Measurements from ENCODE around the gene SDK1. TPM values are rescaled to one million over a fixed set of nuclear protein-coding genes. Genes with fewer than 3 reads are reported as not detected.

Gene SDK1
- total and polyA plus RNA-seq, 4 donors: 1.9 to 46.3 (median 12.4) TPM

DNA sequence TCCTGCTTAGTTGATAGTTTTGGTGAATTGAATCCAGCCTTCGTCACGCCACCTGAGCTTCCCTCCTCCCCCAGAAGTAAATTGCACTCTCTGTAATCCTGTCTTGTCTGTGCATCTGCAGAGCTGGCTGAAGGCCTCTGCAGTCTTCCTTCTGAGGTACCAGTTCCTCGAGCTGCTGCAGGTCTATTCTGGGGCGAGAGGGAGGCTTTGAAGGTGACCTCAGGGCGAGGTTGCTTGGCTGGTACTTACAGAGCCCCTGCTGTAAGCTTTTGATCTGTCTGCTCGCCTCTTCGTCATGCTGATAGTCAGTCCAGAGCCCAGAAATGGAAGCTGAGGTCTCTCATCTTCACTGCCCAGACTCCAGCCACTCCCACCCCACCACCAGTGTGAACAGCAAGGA lies 867.5 kb downstream of the SDK1 start:
- intact Hi-C loops (cut with DNase I): no loop called here
- DNase-seq (no peak), ATAC-seq (ENCODE audit: low FRiP score) (no peak)
- Histone ChIP-seq H3K27ac (ENCODE audit: low read depth in 1 of 2, low read length in 2 of 2) (no peak overlapping the region), H3K36me3 (ENCODE audit: control insufficient read depth in 1 of 2, insufficient read depth in 2 of 2, low read length in 1 of 2) (no peaks in the 10 kb centered on the region), H3K9me3 (ENCODE audit: control insufficient read depth, low read length) (no peaks in the 10 kb centered on the region), H3K4me3 (ENCODE audit: low read length in 2 of 2) (no peak overlapping the region), H3K27me3 (ENCODE audit: control insufficient read depth in 1 of 2, insufficient read depth in 2 of 2, low read length in 1 of 2) (no peaks in the 10 kb centered on the region), H3K4me1 (ENCODE audit: control insufficient read depth in 1 of 2, insufficient read depth in 2 of 2, low read length in 2 of 2) (no peaks in the 10 kb centered on the region)
- WGBS, 2 donors: 73 to 77% methylated on average over 7 of the region's 7 CpGs

DNA sequence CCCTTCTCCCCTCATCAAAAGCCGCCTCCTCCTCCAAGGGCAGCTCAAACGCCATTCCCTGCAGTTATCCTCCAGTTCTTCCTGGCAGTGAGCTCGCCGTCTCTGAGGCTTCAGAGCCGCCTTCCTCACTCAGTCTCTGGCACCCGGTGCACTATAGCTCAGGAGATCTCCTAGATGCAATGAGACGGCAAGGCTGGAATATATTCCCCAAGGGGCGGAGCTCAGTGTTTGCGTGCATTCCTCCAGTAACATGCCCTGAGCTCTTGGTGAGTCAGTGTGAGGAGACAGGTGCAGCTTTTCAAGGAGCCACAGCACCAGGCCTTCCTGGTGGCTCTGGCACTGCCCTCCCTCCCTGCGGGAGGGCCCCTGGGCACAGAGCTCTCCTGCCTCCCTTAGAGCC lies 868.4 kb downstream of the SDK1 start:
- no peaks in the 10 kb centered on the region for H3K9me3 ChIP-seq (ENCODE audit: control insufficient read depth, low read length)
- no peaks in the 10 kb centered on the region for H3K36me3 ChIP-seq (ENCODE audit: control insufficient read depth in 1 of 2, insufficient read depth in 2 of 2, low read length in 1 of 2)
- DNase-seq: peak in 1 of 2 donors; percentile 5
- no peaks in the 10 kb centered on the region for H3K4me1 ChIP-seq (ENCODE audit: control insufficient read depth in 1 of 2, insufficient read depth in 2 of 2, low read length in 2 of 2)
- intact Hi-C loops (cut with DNase I): no loop called here
- WGBS, 2 donors: 87 to 92% methylated on average over 10 of the region's 10 CpGs
- no peak overlapping the region for H3K27ac ChIP-seq (ENCODE audit: low read depth in 1 of 2, low read length in 2 of 2)
- no peak for ATAC-seq (ENCODE audit: low FRiP score)
- H3K4me3 ChIP-seq (ENCODE audit: low read length in 2 of 2): no peak overlapping the region
- no peaks in the 10 kb centered on the region for H3K27me3 ChIP-seq (ENCODE audit: control insufficient read depth in 1 of 2, insufficient read depth in 2 of 2, low read length in 1 of 2)

DNA sequence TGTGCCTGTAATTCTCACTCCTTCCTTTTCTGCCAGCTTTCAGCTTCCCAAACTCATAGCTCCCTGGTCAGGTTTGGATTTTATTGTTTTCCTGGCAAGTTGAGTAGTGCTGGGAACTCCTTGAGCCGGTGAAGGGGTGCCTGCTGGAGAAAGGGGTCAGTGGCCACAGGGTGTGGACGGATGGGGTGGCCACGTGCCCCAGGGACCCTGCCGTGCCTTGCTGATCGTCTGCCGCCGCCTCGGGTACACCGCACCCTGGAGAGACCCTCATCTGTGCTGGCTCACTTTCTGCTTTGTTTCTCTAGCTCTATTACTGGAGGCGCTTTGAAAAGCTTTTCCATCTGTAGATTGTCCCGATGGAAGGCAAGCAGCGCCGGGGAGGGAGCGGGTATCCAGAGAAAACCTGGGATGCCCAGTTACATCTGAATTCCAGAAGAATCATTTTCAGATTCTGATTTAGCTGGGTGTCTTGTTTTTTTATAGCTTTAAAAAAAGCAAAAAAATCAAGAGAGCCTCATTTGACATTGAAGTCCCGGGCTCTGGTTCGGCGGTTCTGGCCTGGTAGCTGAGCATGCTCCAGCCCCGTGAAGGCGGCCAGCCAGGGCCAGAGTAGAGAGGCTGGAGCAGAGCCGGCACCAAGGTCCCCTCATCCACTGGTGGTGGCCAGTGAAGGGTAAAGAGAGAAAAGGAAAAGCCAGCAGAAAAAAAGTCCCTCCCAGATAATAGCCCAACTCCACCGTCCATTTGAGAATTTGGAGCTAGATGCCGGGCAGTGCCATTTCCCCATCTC lies 870.1 kb downstream of the SDK1 start:
- Histone ChIP-seq H3K4me3 (ENCODE audit: low read length in 2 of 2) (no peak overlapping the region), H3K27ac (ENCODE audit: low read depth in 1 of 2, low read length in 2 of 2) (no peak overlapping the region), H3K4me1 (ENCODE audit: control insufficient read depth in 1 of 2, insufficient read depth in 2 of 2, low read length in 2 of 2) (no peaks in the 10 kb centered on the region), H3K9me3 (ENCODE audit: control insufficient read depth, low read length) (no peaks in the 10 kb centered on the region), H3K36me3 (ENCODE audit: control insufficient read depth in 1 of 2, insufficient read depth in 2 of 2, low read length in 1 of 2) (no peaks in the 10 kb centered on the region), H3K27me3 (ENCODE audit: control insufficient read depth in 1 of 2, insufficient read depth in 2 of 2, low read length in 1 of 2) (no peaks in the 10 kb centered on the region)
- peak in 1 of 2 donors; percentile 33 for DNase-seq
- ATAC-seq (ENCODE audit: low FRiP score): no peak
- 91% methylated on average over 22 of the region's 22 CpGs for WGBS, 2 donors
- intact Hi-C loops (cut with DNase I): no loop called here

DNA sequence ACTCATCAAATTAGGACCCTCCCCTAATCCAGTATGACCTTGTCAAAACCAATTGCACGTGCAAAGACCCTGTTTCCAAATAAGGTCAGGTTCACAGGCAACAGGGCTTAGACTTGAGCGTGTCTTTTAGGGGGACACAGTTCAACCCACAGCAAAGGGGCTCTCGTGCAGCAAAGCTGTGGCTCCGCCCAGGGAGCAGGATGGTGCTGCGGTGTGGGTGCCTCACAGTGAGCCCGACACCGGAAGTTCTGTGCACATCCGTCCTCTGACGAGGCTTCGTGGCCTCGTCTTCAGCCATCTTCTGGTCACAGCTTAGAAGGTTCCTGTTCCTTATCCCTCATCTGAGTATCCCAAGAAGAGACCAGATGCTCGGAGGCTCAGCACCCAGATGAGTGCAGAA lies 871.8 kb downstream of the SDK1 start:
- Histone ChIP-seq H3K4me1 (ENCODE audit: control insufficient read depth in 1 of 2, insufficient read depth in 2 of 2, low read length in 2 of 2) (no peaks in the 10 kb centered on the region), H3K36me3 (ENCODE audit: control insufficient read depth in 1 of 2, insufficient read depth in 2 of 2, low read length in 1 of 2) (no peaks in the 10 kb centered on the region), H3K27ac (ENCODE audit: low read depth in 1 of 2, low read length in 2 of 2) (no peak overlapping the region), H3K27me3 (ENCODE audit: control insufficient read depth in 1 of 2, insufficient read depth in 2 of 2, low read length in 1 of 2) (no peaks in the 10 kb centered on the region), H3K9me3 (ENCODE audit: control insufficient read depth, low read length) (no peaks in the 10 kb centered on the region), H3K4me3 (ENCODE audit: low read length in 2 of 2) (no peak overlapping the region)
- WGBS, 2 donors: 91 to 93% methylated on average over 12 of the region's 12 CpGs
- intact Hi-C loops (cut with DNase I): no loop called here
- ATAC-seq (ENCODE audit: low FRiP score) (no peak), DNase-seq (peak in 1 of 2 donors; percentile 17)

DNA sequence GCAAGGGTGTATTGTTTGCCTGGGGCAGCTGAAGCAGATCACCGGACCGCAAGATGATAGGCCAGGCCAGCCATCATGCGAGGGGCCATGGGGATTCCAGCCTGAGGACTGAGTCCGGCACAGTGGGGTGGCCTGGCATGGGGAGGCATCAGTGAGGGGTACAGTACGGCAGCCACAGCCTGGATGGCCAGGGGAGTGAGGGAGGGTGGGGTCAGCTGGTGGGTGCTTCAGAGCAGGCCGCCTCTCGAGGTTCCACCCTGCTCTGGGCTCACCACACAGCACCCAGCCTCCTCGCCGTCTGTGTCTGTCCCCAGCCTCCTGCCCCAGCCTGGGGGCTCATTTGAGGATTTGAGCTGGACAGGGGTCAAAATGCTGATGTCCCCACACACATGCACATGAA lies 872.6 kb downstream of the SDK1 start:
- WGBS, 2 donors: 94 to 97% methylated on average over 9 of the region's 9 CpGs
- H3K27ac ChIP-seq (ENCODE audit: low read depth in 1 of 2, low read length in 2 of 2): no peak overlapping the region
- intact Hi-C loops (cut with DNase I): no loop called here
- no peak overlapping the region for H3K4me3 ChIP-seq (ENCODE audit: low read length in 2 of 2)
- ATAC-seq (ENCODE audit: low FRiP score) (no peak), DNase-seq (peak in 1 of 2 donors; percentile 25)
- no peaks in the 10 kb centered on the region for H3K27me3 ChIP-seq (ENCODE audit: control insufficient read depth in 1 of 2, insufficient read depth in 2 of 2, low read length in 1 of 2)
- H3K4me1 ChIP-seq (ENCODE audit: control insufficient read depth in 1 of 2, insufficient read depth in 2 of 2, low read length in 2 of 2): no peaks in the 10 kb centered on the region
- H3K36me3 ChIP-seq (ENCODE audit: control insufficient read depth in 1 of 2, insufficient read depth in 2 of 2, low read length in 1 of 2): peaks cover 0 to 1% of the 10 kb centered on the region in 2 donors
- no peaks in the 10 kb centered on the region for H3K9me3 ChIP-seq (ENCODE audit: control insufficient read depth, low read length)

DNA sequence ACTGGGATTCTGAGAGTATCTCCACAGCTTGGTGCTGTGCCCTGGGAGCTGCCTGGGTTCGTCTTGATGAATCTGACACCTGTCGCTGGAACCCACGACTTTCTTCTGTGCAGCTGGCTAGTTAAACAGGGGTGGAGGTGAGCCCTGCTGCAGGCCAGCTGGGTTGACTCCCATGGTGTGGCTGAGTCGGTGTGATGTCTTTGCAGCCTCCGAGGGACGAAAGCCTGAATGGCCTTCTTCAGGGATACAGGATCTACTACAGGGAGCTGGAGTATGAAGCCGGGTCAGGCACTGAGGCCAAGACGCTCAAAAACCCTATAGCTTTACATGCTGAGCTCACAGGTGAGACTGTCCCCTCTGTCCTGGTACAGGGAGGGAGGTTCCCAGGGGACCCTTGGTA lies 873.0 kb downstream of the SDK1 start:
- H3K9me3 ChIP-seq (ENCODE audit: control insufficient read depth, low read length): no peaks in the 10 kb centered on the region
- no peaks in the 10 kb centered on the region for H3K4me1 ChIP-seq (ENCODE audit: control insufficient read depth in 1 of 2, insufficient read depth in 2 of 2, low read length in 2 of 2)
- no peak overlapping the region for H3K27ac ChIP-seq (ENCODE audit: low read depth in 1 of 2, low read length in 2 of 2)
- no peaks in the 10 kb centered on the region for H3K27me3 ChIP-seq (ENCODE audit: control insufficient read depth in 1 of 2, insufficient read depth in 2 of 2, low read length in 1 of 2)
- no peak overlapping the region for H3K4me3 ChIP-seq (ENCODE audit: low read length in 2 of 2)
- intact Hi-C loops (cut with DNase I): no loop called here
- ATAC-seq (ENCODE audit: low FRiP score): no peak
- DNase-seq: peak in 1 of 2 donors; percentile 9
- WGBS, 2 donors: 92 to 93% methylated on average over 8 of the region's 8 CpGs
- peaks cover 0 to 1% of the 10 kb centered on the region in 2 donors for H3K36me3 ChIP-seq (ENCODE audit: control insufficient read depth in 1 of 2, insufficient read depth in 2 of 2, low read length in 1 of 2)

DNA sequence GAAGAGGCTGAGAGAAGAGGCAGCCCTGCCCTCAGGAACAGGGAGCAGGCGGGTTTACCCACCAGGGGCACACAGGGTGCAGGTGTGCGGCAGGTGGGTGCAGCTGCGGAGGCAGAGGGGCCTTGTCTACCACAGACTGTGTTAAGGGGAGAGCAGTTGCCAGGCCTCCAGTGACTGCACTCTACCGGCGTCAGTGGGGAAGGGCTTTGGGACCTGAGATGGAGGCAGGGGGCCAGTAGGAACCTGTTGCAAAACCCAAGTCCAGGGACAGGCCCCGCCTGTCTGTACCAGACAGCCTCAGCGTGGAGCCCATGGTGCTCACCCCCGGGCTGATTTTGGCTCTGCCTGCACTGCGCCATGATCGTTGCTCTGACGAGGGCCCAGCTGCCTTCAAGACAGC lies 873.4 kb downstream of the SDK1 start:
- H3K4me1 ChIP-seq (ENCODE audit: control insufficient read depth in 1 of 2, insufficient read depth in 2 of 2, low read length in 2 of 2): no peaks in the 10 kb centered on the region
- no peak overlapping the region for H3K4me3 ChIP-seq (ENCODE audit: low read length in 2 of 2)
- DNase-seq: peak in 1 of 2 donors; percentile 25
- no peaks in the 10 kb centered on the region for H3K9me3 ChIP-seq (ENCODE audit: control insufficient read depth, low read length)
- intact Hi-C loops (cut with DNase I): no loop called here
- H3K27me3 ChIP-seq (ENCODE audit: control insufficient read depth in 1 of 2, insufficient read depth in 2 of 2, low read length in 1 of 2): no peaks in the 10 kb centered on the region
- no peak for ATAC-seq (ENCODE audit: low FRiP score)
- WGBS, 2 donors: 94% methylated on average over 11 of the region's 11 CpGs
- H3K36me3 ChIP-seq (ENCODE audit: control insufficient read depth in 1 of 2, insufficient read depth in 2 of 2, low read length in 1 of 2): peaks cover 0 to 1% of the 10 kb centered on the region in 2 donors
- H3K27ac ChIP-seq (ENCODE audit: low read depth in 1 of 2, low read length in 2 of 2): no peak overlapping the region

DNA sequence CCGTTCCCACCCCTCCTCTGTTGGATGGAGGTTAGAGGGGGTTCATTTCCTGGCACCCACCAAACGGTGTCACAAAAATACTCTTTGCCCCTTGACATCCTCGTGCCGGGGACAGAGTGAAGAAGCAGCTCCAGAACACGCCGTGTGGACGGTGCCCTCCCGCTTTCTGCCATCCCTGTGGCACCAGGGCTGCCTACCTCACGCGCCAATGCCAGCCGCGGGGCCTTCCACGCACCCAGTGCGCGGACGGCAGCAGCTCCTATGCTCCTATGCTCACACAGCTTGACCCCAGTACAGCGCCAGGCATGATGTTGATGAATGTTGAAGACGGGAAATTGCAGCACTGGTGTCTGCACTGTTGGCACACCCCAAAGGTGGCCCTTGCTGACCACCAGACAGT lies 873.8 kb downstream of the SDK1 start:
- H3K4me1 ChIP-seq (ENCODE audit: control insufficient read depth in 1 of 2, insufficient read depth in 2 of 2, low read length in 2 of 2): no peaks in the 10 kb centered on the region
- H3K9me3 ChIP-seq (ENCODE audit: control insufficient read depth, low read length): no peaks in the 10 kb centered on the region
- no peaks in the 10 kb centered on the region for H3K27me3 ChIP-seq (ENCODE audit: control insufficient read depth in 1 of 2, insufficient read depth in 2 of 2, low read length in 1 of 2)
- no peak overlapping the region for H3K27ac ChIP-seq (ENCODE audit: low read depth in 1 of 2, low read length in 2 of 2)
- no peak for ATAC-seq (ENCODE audit: low FRiP score)
- DNase-seq: peak in 1 of 2 donors; percentile 23
- H3K36me3 ChIP-seq (ENCODE audit: control insufficient read depth in 1 of 2, insufficient read depth in 2 of 2, low read length in 1 of 2): peaks cover 0 to 1% of the 10 kb centered on the region in 2 donors
- WGBS, 2 donors: 96 to 99% methylated on average over 18 of the region's 18 CpGs
- H3K4me3 ChIP-seq (ENCODE audit: low read length in 2 of 2): no peak overlapping the region
- intact Hi-C loops (cut with DNase I): no loop called here

DNA sequence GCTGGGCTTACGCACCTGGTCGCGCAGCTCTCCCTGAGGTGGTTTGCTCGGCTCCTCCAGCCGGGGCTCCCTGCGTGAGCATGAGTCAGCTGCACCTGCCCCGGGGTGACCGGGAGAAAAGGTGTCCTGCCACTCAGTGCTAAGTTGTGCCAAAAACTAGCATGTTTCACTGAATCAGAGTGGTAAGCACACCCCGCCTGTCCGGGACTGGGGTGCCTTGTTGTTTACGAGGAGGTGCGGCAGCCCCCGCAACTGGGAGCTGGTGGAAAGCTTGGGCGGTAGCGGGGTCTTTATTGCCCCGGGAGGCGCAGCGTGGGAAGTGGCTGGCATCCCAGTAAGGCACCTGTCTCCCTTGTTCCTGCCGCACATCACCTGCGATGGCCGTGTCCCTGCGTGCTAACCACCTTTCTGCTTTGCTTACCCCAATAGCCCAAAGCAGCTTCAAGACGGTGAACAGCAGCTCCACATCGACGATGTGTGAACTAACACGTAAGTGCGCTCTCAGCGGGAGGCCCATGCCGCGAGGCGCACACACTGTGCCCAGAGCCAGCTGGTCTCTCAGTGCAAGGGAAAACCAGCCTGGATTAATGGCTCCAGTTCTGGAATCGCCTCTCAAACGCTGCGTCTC lies 874.4 kb downstream of the SDK1 start:
- Histone ChIP-seq H3K9me3 (ENCODE audit: control insufficient read depth, low read length) (no peaks in the 10 kb centered on the region), H3K36me3 (ENCODE audit: control insufficient read depth in 1 of 2, insufficient read depth in 2 of 2, low read length in 1 of 2) (peaks cover 0 to 1% of the 10 kb centered on the region in 2 donors), H3K27ac (ENCODE audit: low read depth in 1 of 2, low read length in 2 of 2) (no peak overlapping the region), H3K4me3 (ENCODE audit: low read length in 2 of 2) (no peak overlapping the region), H3K4me1 (ENCODE audit: control insufficient read depth in 1 of 2, insufficient read depth in 2 of 2, low read length in 2 of 2) (no peaks in the 10 kb centered on the region), H3K27me3 (ENCODE audit: control insufficient read depth in 1 of 2, insufficient read depth in 2 of 2, low read length in 1 of 2) (no peaks in the 10 kb centered on the region)
- ATAC-seq (ENCODE audit: low FRiP score) (no peak), DNase-seq (peak in 1 of 2 donors; percentile 30)
- intact Hi-C loops (cut with DNase I): no loop called here
- 91 to 92% methylated on average over 34 of the region's 34 CpGs for WGBS, 2 donors
